Measurements from ENCODE around the gene CDC20. TPM values are rescaled to one million over a fixed set of nuclear protein-coding genes. Genes with fewer than 3 reads are reported as not detected.

CDC20 gene
- polyA plus RNA-seq, 1 of the 3 experiments (the other 2 are of a cell fraction) = 82.7 TPM

DNA sequence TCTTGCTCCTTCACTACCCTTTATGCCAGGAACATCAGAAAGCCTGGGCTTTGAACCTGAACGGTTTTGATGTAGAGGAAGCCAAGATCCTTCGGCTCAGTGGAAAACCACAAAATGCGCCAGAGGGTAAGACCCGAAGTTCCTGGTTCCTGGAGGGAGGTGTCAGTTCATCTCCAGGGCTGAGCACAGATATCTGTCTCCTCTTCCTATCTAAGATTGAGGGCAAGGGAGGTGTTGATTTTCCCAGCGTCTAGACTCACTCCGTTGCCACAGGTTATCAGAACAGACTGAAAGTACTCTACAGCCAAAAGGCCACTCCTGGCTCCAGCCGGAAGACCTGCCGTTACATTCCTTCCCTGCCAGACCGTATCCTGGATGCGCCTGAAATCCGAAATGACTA, 915 bp downstream of the CDC20 start:
- Histone ChIP-seq H2AFZ (ENCODE audit: low read depth) (no peak overlapping the region), H3K27me3 (ENCODE audit: insufficient read depth) (no peaks in the 10 kb centered on the region), H3K4me3 (ENCODE audit: low read depth in 2 of 2, low read length in 1 of 2) (peak overlapping the region; percentile 78 to 79), H3K4me1 (ENCODE audit: control insufficient read depth in 1 of 2, insufficient read depth in 2 of 2, low read depth in 1 of 2, low read length in 1 of 2) (peaks cover 7 to 30% of the 10 kb centered on the region in 2 experiments; a peak in 1 of 4 replicates), H3K9ac (peak overlapping the region; percentile 86), H3K9me3 (no peaks in the 10 kb centered on the region), H3K9me2 (no peaks in the 10 kb centered on the region), H3K27ac (ENCODE audit: low read depth in 2 of 2, low read length in 1 of 2) (peak overlapping the region in 1 of 2 experiments; percentile 45; a peak in 1 of 4 replicates), H3K36me3 (replicated peaks in 1 of 2; ENCODE audit: control insufficient read depth in 1 of 2, insufficient read depth in 2 of 2, low read length in 1 of 2) (peaks cover 30 to 42% of the 10 kb centered on the region in 2 experiments), H3K79me2 (ENCODE audit: insufficient read depth) (peaks cover 54% of the 10 kb centered on the region), H3K4me2 (peak overlapping the region; percentile 87), H3F3A (replicated peaks; ENCODE audit: insufficient read depth) (peaks cover 40% of the 10 kb centered on the region), H4K20me1 (ENCODE audit: insufficient read depth) (no peaks in the 10 kb centered on the region)
- 60% methylated on average over 10 of the region's 11 CpGs for WGBS (ENCODE audit: low lambda C conversion rate)
- ChIA-PET POLR2A (interaction anchor here (1.0 kb wide), 1 partner anchor 30 kb away, joined by 3 read pairs; the partner anchor contains the start of genes MED8 and SZT2), CTCF (interaction anchor here (1.5 kb wide), 1 partner anchor 133 kb away, joined by 4 read pairs; no protein-coding TSS in a partner anchor)
- DNase-seq = no peak
- TF ChIP-seq, protein P1, sequence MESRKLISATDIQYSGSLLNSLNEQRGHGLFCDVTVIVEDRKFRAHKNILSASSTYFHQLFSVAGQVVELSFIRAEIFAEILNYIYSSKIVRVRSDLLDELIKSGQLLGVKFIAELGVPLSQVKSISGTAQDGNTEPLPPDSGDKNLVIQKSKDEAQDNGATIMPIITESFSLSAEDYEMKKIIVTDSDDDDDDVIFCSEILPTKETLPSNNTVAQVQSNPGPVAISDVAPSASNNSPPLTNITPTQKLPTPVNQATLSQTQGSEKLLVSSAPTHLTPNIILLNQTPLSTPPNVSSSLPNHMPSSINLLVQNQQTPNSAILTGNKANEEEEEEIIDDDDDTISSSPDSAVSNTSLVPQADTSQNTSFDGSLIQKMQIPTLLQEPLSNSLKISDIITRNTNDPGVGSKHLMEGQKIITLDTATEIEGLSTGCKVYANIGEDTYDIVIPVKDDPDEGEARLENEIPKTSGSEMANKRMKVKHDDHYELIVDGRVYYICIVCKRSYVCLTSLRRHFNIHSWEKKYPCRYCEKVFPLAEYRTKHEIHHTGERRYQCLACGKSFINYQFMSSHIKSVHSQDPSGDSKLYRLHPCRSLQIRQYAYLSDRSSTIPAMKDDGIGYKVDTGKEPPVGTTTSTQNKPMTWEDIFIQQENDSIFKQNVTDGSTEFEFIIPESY (IDR thresholded peaks at IDR 0.05; ENCODE audit: borderline replicate concordance, low read depth) = no peak
- TF ChIP-seq SMC3 (IDR thresholded peaks at IDR 0.05; ENCODE audit: low read depth, low read length) (no peak), ELF1 (IDR thresholded peaks at IDR 0.05) (no peak), NFIC (IDR thresholded peaks at IDR 0.05; ENCODE audit: borderline replicate concordance) (no peak), CHD2 (IDR thresholded peaks at IDR 0.05; ENCODE audit: low read length, partially characterized antibody) (no peak), YY1 (IDR thresholded peaks at IDR 0.05; ENCODE audit: low read depth) (no peak), FOSL2 (IDR thresholded peaks at IDR 0.05; ENCODE audit: borderline replicate concordance, low read depth) (no peak), POLR2AphosphoS5 (IDR thresholded peaks at IDR 0.05; ENCODE audit: low read depth, low read length) (no peak), MEF2A (IDR thresholded peaks at IDR 0.05; ENCODE audit: borderline replicate concordance, low read depth) (no peak), FOXJ3 (CRISPR knock-in tag; IDR thresholded peaks at IDR 0.05) (no peak), RAD21 (IDR thresholded peaks at IDR 0.05; ENCODE audit: low read length) (no peak), GABPA (IDR thresholded peaks at IDR 0.05; ENCODE audit: low read depth) (no peak), FOXM1 (IDR thresholded peaks at IDR 0.05; ENCODE audit: low read depth) (no peak), TCF12 (IDR thresholded peaks at IDR 0.05) (no peak), TEAD4 (IDR thresholded peaks at IDR 0.05; ENCODE audit: borderline replicate concordance, insufficient read depth) (no peak), EP300 (IDR thresholded peaks at IDR 0.05; ENCODE audit: borderline replicate concordance in 1 of 2, low read depth in 1 of 2, low read length in 1 of 2) (no peak), TAF1 (IDR thresholded peaks at IDR 0.05; ENCODE audit: borderline replicate concordance, low read depth, low read length) (no peak), RFX5 (IDR thresholded peaks at IDR 0.05; ENCODE audit: low read length) (no peak)
- TF ChIP-seq, protein P2, sequence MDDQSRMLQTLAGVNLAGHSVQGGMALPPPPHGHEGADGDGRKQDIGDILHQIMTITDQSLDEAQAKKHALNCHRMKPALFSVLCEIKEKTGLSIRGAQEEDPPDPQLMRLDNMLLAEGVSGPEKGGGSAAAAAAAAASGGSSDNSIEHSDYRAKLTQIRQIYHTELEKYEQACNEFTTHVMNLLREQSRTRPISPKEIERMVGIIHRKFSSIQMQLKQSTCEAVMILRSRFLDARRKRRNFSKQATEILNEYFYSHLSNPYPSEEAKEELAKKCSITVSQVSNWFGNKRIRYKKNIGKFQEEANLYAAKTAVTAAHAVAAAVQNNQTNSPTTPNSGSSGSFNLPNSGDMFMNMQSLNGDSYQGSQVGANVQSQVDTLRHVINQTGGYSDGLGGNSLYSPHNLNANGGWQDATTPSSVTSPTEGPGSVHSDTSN (IDR thresholded peaks at IDR 0.05) = no peak
- TF ChIP-seq, protein P3, sequence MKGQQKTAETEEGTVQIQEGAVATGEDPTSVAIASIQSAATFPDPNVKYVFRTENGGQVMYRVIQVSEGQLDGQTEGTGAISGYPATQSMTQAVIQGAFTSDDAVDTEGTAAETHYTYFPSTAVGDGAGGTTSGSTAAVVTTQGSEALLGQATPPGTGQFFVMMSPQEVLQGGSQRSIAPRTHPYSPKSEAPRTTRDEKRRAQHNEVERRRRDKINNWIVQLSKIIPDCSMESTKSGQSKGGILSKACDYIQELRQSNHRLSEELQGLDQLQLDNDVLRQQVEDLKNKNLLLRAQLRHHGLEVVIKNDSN (IDR thresholded peaks at IDR 0.05; ENCODE audit: borderline replicate concordance, low read depth) = no peak
